Uterus (tissue), 4 donors: ENCODE data around the gene AHDC1. TPM values are rescaled to one million over a fixed set of nuclear protein-coding genes. Genes with fewer than 3 reads are reported as not detected.

ENCODE experiments used
- DNase-seq, 2 donors: peaks; one replicate each; pipeline ENCODE4 v3.0.0-alpha.2; 2019 to 2020
- H3K27ac ChIP-seq, 2 donors: fragments of 200-600 bp; sonication (generic); 1 replicate in 1 of 2; 2 replicates in 1 of 2; pipeline ENCODE4 v1.5.1; 2016 to 2018
- H3K27me3 ChIP-seq, 2 donors: fragments of 200-600 bp; sonication (generic); one replicate each; pipeline ENCODE4 v1.5.1; 2018 to 2019; ENCODE audit warnings: control low read depth in 1 of 2
- H3K36me3 ChIP-seq, 2 donors: fragments of 200-600 bp; sonication (generic); one replicate each; pipeline ENCODE4 v1.5.1; 2019; ENCODE audit warnings: control low read depth in 1 of 2
- H3K4me1 ChIP-seq, 2 donors: fragments of 200-600 bp; sonication (generic); one replicate each; pipeline ENCODE4 v1.5.1; 2018 to 2019; ENCODE audit warnings: control low read depth in 1 of 2
- H3K4me3 ChIP-seq, 2 donors: fragments of 200-600 bp; sonication (generic); 1 replicate in 1 of 2; 2 replicates in 1 of 2; pipeline ENCODE4 v1.5.1; 2018 to 2019; ENCODE audit warnings: mild to moderate bottlenecking in 1 of 2
- H3K9me3 ChIP-seq, 2 donors: fragments of 200-600 bp; sonication (generic); one replicate each; pipeline ENCODE4 v1.5.1; 2019; ENCODE audit warnings: control low read depth in 1 of 2
- CTCF ChIP-seq, 4 experiments: fragments of 200-600 bp in 2 of 4; fragments of 450-650 bp in 2 of 4; sonication (generic) in 2 of 4; IDR thresholded peaks; one replicate each; pipeline ENCODE4 v1.5.1; 2016 to 2019; ENCODE audit warnings: antibody characterized with exemption in 4 of 4, mild to moderate bottlenecking in 2 of 4, moderate library complexity in 1 of 4
- POLR2A ChIP-seq, 2 donors: fragments of 450-650 bp; IDR thresholded peaks; one replicate each; pipeline ENCODE4 v1.6.1; 2016; ENCODE audit warnings: antibody characterized with exemption in 2 of 2, mild to moderate bottlenecking in 1 of 2, moderate library complexity in 1 of 2
- intact Hi-C: fragments of 100-400 bp; cut with DNase I; formaldehyde crosslinking; loops from one replicate; pipeline ENCODE4 v1.15.1; 2023; ENCODE audit warnings: low total_unique reads
- total RNA-seq, 4 donors: library from RNA; depleted of rRNA in 3 of 4; stranded (reverse); fragments of >200 nt in 3 of 4; gene quantifications; one replicate each; pipeline versions ENCODE4 v1.1.0 to v1.2.4, GENCODE V29; 2014 to 2023
- donor health status: DM: yes; HTN: yes; CAD: no.

The AHDC1 gene
- total RNA-seq, 4 donors from 2014 or later, result 11.2 to 179 (median 50.7) TPM

- H3K4me3 ChIP-seq, result no peak overlapping the region
- peaks cover 5 to 56% of the 10 kb centered on the region in 2 donors for H3K4me1 ChIP-seq
- no peaks in the 10 kb centered on the region for H3K27me3 ChIP-seq
- H3K9me3 ChIP-seq, result no peaks in the 10 kb centered on the region
- no peak for TF ChIP-seq CTCF (IDR thresholded peaks at IDR 0.05)
- TF ChIP-seq POLR2A (IDR thresholded peaks at IDR 0.05), result no peak
- H3K36me3 ChIP-seq, result no peaks in the 10 kb centered on the region
- DNase-seq, result no peak
- intact Hi-C loops, result loop anchor here (10.0 kb wide), 1 partner anchor 81 kb away; the partner anchor contains the start of gene AHDC1
- peak overlapping the region; percentile 65 to 96 for H3K27ac ChIP-seq
These were observed 80.5 kb downstream of the AHDC1 start for GRCh38 chr1:27523337-27524020.

DNA sequence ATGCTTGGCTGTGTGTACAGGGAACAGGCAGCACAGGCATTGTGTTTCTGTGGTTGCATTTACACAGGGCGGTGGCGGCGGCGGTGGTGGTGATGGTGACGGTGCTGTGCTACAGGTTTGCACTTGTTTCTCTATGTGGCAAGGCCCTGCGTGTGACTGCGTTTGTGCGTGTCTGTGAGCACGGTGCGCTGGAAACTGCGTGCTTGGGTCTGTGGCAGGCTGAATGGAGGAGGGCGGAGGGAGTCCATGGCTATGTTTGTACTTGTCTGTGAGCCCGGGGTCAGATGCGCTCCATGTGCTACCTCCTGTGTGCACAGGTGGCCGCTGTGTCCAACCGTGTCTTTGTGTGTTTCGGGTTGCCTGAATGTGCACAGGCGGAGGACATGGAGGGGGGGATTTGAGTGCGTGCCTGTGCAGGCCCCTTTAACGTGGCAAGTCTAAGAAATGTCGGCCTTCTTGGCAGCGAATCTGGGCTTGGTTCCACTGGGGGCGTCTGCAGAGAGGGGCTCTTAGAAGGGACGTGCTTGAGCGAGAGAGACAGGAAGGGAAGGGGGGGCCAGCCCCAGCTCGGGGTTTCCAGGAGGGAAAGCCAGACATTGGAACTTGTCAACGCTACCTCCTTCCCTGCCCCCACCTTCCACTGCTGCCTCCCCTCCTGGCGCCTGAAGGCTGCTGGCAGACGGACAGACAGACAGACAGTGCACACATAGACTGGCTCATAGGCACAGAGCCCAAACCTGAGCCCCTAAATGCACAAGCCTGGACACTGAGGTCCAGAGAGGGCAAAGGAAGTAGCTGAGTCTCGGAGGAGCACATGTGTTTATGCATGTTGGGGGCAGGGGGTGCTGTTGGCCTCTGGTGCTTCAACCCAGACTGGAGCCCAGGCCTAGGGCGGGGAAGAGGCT, 81.3 kb downstream of the AHDC1 start:
- intact Hi-C loops, result loop anchor here (10.0 kb wide), 1 partner anchor 82 kb away; the partner anchor contains the start of gene AHDC1
- H3K27ac ChIP-seq, result peak overlapping the region; percentile 65 to 96
- H3K36me3 ChIP-seq, result no peaks in the 10 kb centered on the region
- H3K27me3 ChIP-seq, result no peaks in the 10 kb centered on the region
- no peak overlapping the region for H3K4me3 ChIP-seq
- peak; percentile 61 to 62 for DNase-seq
- no peaks in the 10 kb centered on the region for H3K9me3 ChIP-seq
- TF ChIP-seq POLR2A (IDR thresholded peaks at IDR 0.05) (no peak), CTCF (IDR thresholded peaks at IDR 0.05) (peak; percentile 14 to 44 (median 42))
- H3K4me1 ChIP-seq, result peaks cover 5 to 56% of the 10 kb centered on the region in 2 donors

GRCh38 chr1:27521861-27522431, 82.0 kb downstream of the AHDC1 start:
- peaks cover 5 to 50% of the 10 kb centered on the region in 2 donors for H3K4me1 ChIP-seq
- H3K27me3 ChIP-seq, result no peaks in the 10 kb centered on the region
- no peak overlapping the region for H3K4me3 ChIP-seq
- intact Hi-C loops, result loop anchor here (10.0 kb wide), 1 partner anchor 83 kb away; the partner anchor contains the start of gene AHDC1
- no peaks in the 10 kb centered on the region for H3K36me3 ChIP-seq
- TF ChIP-seq POLR2A (IDR thresholded peaks at IDR 0.05) (no peak), CTCF (IDR thresholded peaks at IDR 0.05) (no peak)
- no peak for DNase-seq
- H3K9me3 ChIP-seq, result no peaks in the 10 kb centered on the region
- peak overlapping the region in 1 of 2 donors; percentile 96 for H3K27ac ChIP-seq

DNA sequence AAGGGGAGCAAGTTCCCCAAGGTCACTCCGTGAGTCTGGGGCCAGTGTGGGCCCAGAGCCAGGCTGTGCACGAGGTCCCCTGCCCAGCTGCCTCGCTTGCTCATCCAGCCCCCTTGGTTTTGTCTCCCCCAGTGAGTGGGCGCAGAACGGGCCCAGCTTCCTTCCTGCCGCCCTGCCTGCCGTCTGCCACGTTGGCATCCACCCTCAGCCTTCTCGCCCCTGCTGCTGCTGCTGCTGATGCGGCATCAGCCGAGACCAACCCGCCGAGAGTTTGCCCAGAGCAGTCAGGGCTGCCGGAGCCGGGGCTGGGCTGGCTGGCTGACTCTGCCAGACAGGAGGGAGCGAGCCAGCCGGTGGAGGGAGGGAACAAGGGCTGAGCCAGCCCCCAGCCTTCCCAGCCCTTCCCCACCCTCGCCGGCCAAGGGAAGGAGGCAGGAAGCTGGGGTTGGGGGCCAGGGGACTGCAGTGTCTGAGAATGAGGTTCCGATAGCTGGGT, 82.6 kb downstream of the AHDC1 start:
- DNase-seq, result no peak
- intact Hi-C loops, result loop anchor here (10.0 kb wide), 1 partner anchor 83 kb away; the partner anchor contains the start of gene AHDC1
- TF ChIP-seq CTCF (IDR thresholded peaks at IDR 0.05) (no peak), POLR2A (IDR thresholded peaks at IDR 0.05) (no peak)
- Histone ChIP-seq H3K9me3 (no peaks in the 10 kb centered on the region), H3K4me1 (peaks cover 5 to 47% of the 10 kb centered on the region in 2 donors), H3K27ac (peak overlapping the region; percentile 25 to 33), H3K4me3 (no peak overlapping the region), H3K27me3 (no peaks in the 10 kb centered on the region), H3K36me3 (no peaks in the 10 kb centered on the region)
